CD4-positive, alpha-beta T cell treated with Interleukin-6 for 4 hours (primary cell): ENCODE results near the gene ATP4B.

Source experiments
- DNase-seq: peaks from one replicate; pipeline ENCODE4 v3.0.0-alpha.2; 2020; ENCODE audit warnings: mixed read lengths

ATP4B gene

GRCh38 chr13:113657851-113658741, at the start of gene ATP4B:
Gene ATP4B, minus strand, starts transcription at chr13:113658198. Its CDS starts 54 bp downstream, at chr13:113658144.
- DNase-seq, result no peak

GRCh38 chr13:113672002-113672651, 14.1 kb upstream of the ATP4B start:
- no peak for DNase-seq

GRCh38 chr13:113671066-113672001, 13.3 kb upstream of the ATP4B start:
- no peak for DNase-seq

- no peak for DNase-seq
Observed at GRCh38 chr13:113670541-113670940, 12.5 kb upstream of the ATP4B start.

GRCh38 chr13:113669755-113670341, 11.8 kb upstream of the ATP4B start:
- DNase-seq, result no peak

GRCh38 chr13:113669231-113669754, 11.3 kb upstream of the ATP4B start:
- no peak for DNase-seq

GRCh38 chr13:113668491-113668971, 10.5 kb upstream of the ATP4B start:
- DNase-seq, result no peak

GRCh38 chr13:113667771-113668490, 9.9 kb upstream of the ATP4B start:
- DNase-seq, result no peak

GRCh38 chr13:113666951-113667701, 9.1 kb upstream of the ATP4B start, which contains the start of gene GRK1:
Gene GRK1, plus strand, starts transcription at chr13:113667219. Its CDS starts 168 bp downstream, at chr13:113667387.
- DNase-seq, result no peak

GRCh38 chr13:113666329-113666670, 8.3 kb upstream of the ATP4B start:
- no peak for DNase-seq

GRCh38 chr13:113665597-113666328, 7.8 kb upstream of the ATP4B start:
- DNase-seq, result no peak

GRCh38 chr13:113664751-113665596, 7.0 kb upstream of the ATP4B start:
- no peak for DNase-seq

- no peak for DNase-seq
Observed at GRCh38 chr13:113663934-113664333, 5.9 kb upstream of the ATP4B start.

- no peak for DNase-seq
Observed at GRCh38 chr13:113661509-113661908, 3.5 kb upstream of the ATP4B start.

GRCh38 chr13:113660066-113660465, 2.1 kb upstream of the ATP4B start:
- DNase-seq, result no peak

GRCh38 chr13:113659337-113659736, 1.3 kb upstream of the ATP4B start:
- no peak for DNase-seq

- DNase-seq, result no peak
Observed at GRCh38 chr13:113658836-113659235, 838 bp upstream of the ATP4B start.

GRCh38 chr13:113656831-113657671, 947 bp downstream of the ATP4B start:
- no peak for DNase-seq
